Peyer's patch (tissue), 4 donors: ENCODE measurements around the gene MEGF8. TPM values are rescaled to one million over a fixed set of nuclear protein-coding genes. Genes with fewer than 3 reads are reported as not detected.

Source experiments
- DNase-seq, 3 donors: peaks; one replicate each; pipeline ENCODE4 v3.0.0-alpha.2; 2017 to 2019
- H3K27ac ChIP-seq, 4 donors: fragments of 200-600 bp; sonication (generic); one replicate each; pipeline ENCODE4 v1.5.1; 2016 to 2019
- H3K27me3 ChIP-seq, 2 donors: fragments of 200-600 bp; sonication (generic); one replicate each; pipeline ENCODE4 v1.5.1; 2019
- H3K36me3 ChIP-seq, 3 donors: fragments of 200-600 bp; sonication (generic); one replicate each; pipeline ENCODE4 v1.5.1; 2016 to 2019
- H3K4me1 ChIP-seq, 4 donors: fragments of 200-600 bp; sonication (generic); one replicate each; pipeline ENCODE4 v1.5.1; 2016 to 2019
- H3K4me3 ChIP-seq, 4 donors: fragments of 200-600 bp; sonication (generic); 1 replicate in 3 of 4; 2 replicates in 1 of 4; pipeline ENCODE4 v1.5.1; 2016 to 2019; ENCODE audit warnings: mild to moderate bottlenecking in 1 of 4
- H3K9me3 ChIP-seq, 4 donors: fragments of 200-600 bp; sonication (generic); one replicate each; pipeline ENCODE4 v1.5.1; 2016 to 2019; ENCODE audit warnings: mild to moderate bottlenecking in 1 of 4
- POLR2A ChIP-seq, 2 donors: fragments of 450-650 bp; IDR thresholded peaks; one replicate each; pipeline ENCODE4 v1.5.1; 2017; ENCODE audit warnings: antibody characterized with exemption in 2 of 2, mild to moderate bottlenecking in 2 of 2, moderate library complexity in 2 of 2
- total RNA-seq, 4 donors: library from RNA; depleted of rRNA; stranded (reverse); fragments of >200 nt; gene quantifications; one replicate each; pipeline ENCODE4 v1.1.0, GENCODE V29; 2016
- TF ChIP-seq, protein P1 (sequence below), 6 experiments: fragments of 450-650 bp in 4 of 6; fragments of 200-600 bp in 2 of 6; sonication (generic) in 1 of 6; IDR thresholded peaks; one replicate each; pipeline ENCODE4 v1.5.1; 2017 to 2019; ENCODE audit warnings: antibody characterized with exemption in 6 of 6, mild to moderate bottlenecking in 3 of 6, moderate library complexity in 1 of 6

MEGF8 gene
- total RNA-seq, 4 donors from 2014 or later = 12.3 to 30.8 (median 22.3) TPM

DNA sequence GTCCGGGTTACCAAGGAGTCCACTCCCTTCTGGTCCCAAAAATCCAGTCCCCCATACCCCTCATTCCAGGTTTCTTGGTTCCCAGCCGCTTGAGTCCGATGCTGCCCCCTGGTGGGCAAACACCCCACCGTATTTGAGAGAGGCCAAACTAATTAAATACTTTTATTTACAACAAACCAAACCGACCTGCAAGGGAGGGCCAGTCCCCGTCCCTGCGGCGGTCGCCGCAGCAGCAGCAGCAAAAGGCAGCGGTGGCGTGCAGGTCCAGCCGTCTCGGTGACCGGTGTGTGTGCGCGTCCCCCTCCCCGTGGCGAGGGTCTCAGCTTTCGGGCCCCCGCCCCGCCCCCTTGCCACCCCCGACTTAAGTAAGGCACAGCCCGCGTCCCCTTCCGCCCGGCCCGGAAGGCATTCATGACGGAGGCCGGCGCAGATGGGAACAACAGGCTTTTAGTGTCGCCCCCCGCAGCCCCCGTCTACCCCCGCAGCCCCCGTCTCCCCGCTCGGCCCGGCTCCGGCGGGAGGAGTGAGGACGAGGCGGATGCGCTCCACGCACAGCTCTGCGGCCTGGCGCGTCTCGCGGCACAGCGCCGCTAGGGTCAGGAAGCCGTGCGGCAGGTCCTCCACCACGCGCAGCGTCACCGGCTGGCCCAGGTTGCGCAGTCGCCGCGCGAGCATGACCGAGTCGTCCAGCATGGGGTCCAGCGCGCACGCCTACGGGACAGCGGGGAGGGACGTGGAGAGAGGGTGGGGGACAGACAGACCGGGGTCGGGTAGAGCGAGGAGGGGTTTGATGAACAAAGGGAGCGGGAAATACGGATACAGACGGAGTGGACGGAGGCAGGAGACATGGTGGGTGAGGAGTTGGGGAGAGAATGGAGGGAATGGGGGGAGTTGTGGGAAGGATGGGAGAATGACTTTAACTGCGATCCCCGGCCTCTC is 76.2 kb downstream of the MEGF8 start:
- H3K27ac ChIP-seq = peak overlapping the region; percentile 28 to 83 (median 50)
- H3K4me1 ChIP-seq = peaks cover 0 to 14% (median 8%) of the 10 kb centered on the region in 4 donors
- peak; percentile 83 to 94 (median 93) for DNase-seq
- H3K9me3 ChIP-seq = no peaks in the 10 kb centered on the region
- peaks cover 0 to 15% (median 0%) of the 10 kb centered on the region in 3 donors for H3K36me3 ChIP-seq
- H3K4me3 ChIP-seq = peak overlapping the region; percentile 52 to 64 (median 58)
- no peaks in the 10 kb centered on the region for H3K27me3 ChIP-seq
- TF ChIP-seq, protein P1, sequence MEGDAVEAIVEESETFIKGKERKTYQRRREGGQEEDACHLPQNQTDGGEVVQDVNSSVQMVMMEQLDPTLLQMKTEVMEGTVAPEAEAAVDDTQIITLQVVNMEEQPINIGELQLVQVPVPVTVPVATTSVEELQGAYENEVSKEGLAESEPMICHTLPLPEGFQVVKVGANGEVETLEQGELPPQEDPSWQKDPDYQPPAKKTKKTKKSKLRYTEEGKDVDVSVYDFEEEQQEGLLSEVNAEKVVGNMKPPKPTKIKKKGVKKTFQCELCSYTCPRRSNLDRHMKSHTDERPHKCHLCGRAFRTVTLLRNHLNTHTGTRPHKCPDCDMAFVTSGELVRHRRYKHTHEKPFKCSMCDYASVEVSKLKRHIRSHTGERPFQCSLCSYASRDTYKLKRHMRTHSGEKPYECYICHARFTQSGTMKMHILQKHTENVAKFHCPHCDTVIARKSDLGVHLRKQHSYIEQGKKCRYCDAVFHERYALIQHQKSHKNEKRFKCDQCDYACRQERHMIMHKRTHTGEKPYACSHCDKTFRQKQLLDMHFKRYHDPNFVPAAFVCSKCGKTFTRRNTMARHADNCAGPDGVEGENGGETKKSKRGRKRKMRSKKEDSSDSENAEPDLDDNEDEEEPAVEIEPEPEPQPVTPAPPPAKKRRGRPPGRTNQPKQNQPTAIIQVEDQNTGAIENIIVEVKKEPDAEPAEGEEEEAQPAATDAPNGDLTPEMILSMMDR (IDR thresholded peaks at IDR 0.05) = peak; percentile 64 to 93 (median 76)
- no peak for TF ChIP-seq POLR2A (IDR thresholded peaks at IDR 0.05)

GRCh38 chr19:42402376-42403116 is 77.1 kb downstream of the MEGF8 start:
- Histone ChIP-seq H3K36me3 (peaks cover 0 to 24% (median 0%) of the 10 kb centered on the region in 3 donors), H3K27me3 (no peaks in the 10 kb centered on the region), H3K4me3 (peak overlapping the region in 3 of 4 donors; percentile 56 to 64 (median 60)), H3K4me1 (peaks cover 0 to 11% (median 5%) of the 10 kb centered on the region in 4 donors), H3K9me3 (no peaks in the 10 kb centered on the region), H3K27ac (peak overlapping the region in 1 of 4 donors; percentile 83)
- TF ChIP-seq, protein P1 (IDR thresholded peaks at IDR 0.05) = no peak
- TF ChIP-seq POLR2A (IDR thresholded peaks at IDR 0.05) = no peak
- no peak for DNase-seq

GRCh38 chr19:42403586-42403985 is 78.2 kb downstream of the MEGF8 start:
- peaks cover 0 to 28% (median 0%) of the 10 kb centered on the region in 3 donors for H3K36me3 ChIP-seq

DNA sequence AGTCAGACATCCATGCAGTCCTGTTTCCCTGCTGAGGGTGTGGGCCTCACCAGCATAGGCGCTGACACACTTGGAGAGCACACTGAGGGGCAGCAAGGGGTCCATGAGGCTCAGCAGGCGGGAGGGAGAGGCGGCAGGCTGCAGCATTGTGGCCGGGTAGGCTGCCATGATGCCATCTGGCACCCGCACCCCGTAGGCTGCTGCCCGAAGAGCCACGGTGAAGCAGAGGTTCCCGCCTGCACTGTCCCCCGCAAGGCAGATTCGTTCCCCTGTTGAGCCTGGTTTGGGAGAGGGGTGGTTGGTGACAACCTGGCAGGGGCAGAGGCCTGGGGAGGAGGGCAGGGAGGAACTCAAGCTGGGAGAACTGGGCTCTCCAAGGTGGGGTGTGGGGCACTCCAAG is 80.7 kb downstream of the MEGF8 start:
- H3K36me3 ChIP-seq = peaks cover 0 to 28% (median 0%) of the 10 kb centered on the region in 3 donors
- H3K4me3 ChIP-seq = no peak overlapping the region
- TF ChIP-seq POLR2A (IDR thresholded peaks at IDR 0.05) = no peak
- TF ChIP-seq, protein P1 (IDR thresholded peaks at IDR 0.05) = no peak
- no peaks in the 10 kb centered on the region for H3K9me3 ChIP-seq
- DNase-seq = no peak
- no peaks in the 10 kb centered on the region for H3K27me3 ChIP-seq
- no peak overlapping the region for H3K27ac ChIP-seq
- peaks cover 0 to 6% (median 0%) of the 10 kb centered on the region in 4 donors for H3K4me1 ChIP-seq

More at GRCh38 chr19:42403586-42403985, 78.2 kb downstream of the MEGF8 start:
- TF ChIP-seq POLR2A (IDR thresholded peaks at IDR 0.05) = no peak
- TF ChIP-seq, protein P1 (IDR thresholded peaks at IDR 0.05) = no peak
- DNase-seq = no peak
- Histone ChIP-seq H3K27me3 (no peaks in the 10 kb centered on the region), H3K9me3 (no peaks in the 10 kb centered on the region), H3K27ac (no peak overlapping the region), H3K4me3 (no peak overlapping the region), H3K4me1 (peaks cover 0 to 6% (median 0%) of the 10 kb centered on the region in 4 donors)

GRCh38 chr19:42407085-42407815 is 81.8 kb downstream of the MEGF8 start:
- TF ChIP-seq POLR2A (IDR thresholded peaks at IDR 0.05) = no peak
- TF ChIP-seq, protein P1 (IDR thresholded peaks at IDR 0.05) = no peak
- Histone ChIP-seq H3K27me3 (no peaks in the 10 kb centered on the region), H3K4me3 (no peak overlapping the region), H3K9me3 (no peaks in the 10 kb centered on the region), H3K27ac (no peak overlapping the region), H3K36me3 (peaks cover 0 to 28% (median 0%) of the 10 kb centered on the region in 3 donors), H3K4me1 (peaks cover 0 to 2% (median 0%) of the 10 kb centered on the region in 4 donors)
- DNase-seq = no peak
